GM12872 (cell line): ENCODE results near the gene NTRK2.

Source experiments
- TF ChIP-seq, protein P1 (sequence below): IDR thresholded peaks from 3 replicates; pipeline ENCODE4 v1.5.1; 2011; ENCODE audit warnings: low read depth, mild to moderate bottlenecking, low read length, moderate library complexity; ENCODE audit not compliant: insufficient read depth

Gene NTRK2

DNA sequence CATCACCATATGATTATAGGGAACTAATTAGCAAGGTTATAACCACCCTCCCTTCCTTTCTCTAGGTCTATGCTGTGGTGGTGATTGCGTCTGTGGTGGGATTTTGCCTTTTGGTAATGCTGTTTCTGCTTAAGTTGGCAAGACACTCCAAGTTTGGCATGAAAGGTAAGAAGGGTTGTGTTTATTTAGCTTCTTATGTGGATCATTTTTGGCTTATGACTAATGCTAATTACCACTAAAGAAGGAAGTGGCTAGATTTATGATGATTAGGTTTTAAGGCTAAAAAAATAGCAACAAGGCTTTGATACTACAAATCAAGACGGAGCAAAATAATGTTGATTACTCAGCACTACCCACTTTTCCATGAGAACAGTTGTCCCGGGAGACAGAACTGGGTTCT, 82.4 kb downstream of the NTRK2 start:
- TF ChIP-seq, protein P1, sequence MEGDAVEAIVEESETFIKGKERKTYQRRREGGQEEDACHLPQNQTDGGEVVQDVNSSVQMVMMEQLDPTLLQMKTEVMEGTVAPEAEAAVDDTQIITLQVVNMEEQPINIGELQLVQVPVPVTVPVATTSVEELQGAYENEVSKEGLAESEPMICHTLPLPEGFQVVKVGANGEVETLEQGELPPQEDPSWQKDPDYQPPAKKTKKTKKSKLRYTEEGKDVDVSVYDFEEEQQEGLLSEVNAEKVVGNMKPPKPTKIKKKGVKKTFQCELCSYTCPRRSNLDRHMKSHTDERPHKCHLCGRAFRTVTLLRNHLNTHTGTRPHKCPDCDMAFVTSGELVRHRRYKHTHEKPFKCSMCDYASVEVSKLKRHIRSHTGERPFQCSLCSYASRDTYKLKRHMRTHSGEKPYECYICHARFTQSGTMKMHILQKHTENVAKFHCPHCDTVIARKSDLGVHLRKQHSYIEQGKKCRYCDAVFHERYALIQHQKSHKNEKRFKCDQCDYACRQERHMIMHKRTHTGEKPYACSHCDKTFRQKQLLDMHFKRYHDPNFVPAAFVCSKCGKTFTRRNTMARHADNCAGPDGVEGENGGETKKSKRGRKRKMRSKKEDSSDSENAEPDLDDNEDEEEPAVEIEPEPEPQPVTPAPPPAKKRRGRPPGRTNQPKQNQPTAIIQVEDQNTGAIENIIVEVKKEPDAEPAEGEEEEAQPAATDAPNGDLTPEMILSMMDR = no peak

DNA sequence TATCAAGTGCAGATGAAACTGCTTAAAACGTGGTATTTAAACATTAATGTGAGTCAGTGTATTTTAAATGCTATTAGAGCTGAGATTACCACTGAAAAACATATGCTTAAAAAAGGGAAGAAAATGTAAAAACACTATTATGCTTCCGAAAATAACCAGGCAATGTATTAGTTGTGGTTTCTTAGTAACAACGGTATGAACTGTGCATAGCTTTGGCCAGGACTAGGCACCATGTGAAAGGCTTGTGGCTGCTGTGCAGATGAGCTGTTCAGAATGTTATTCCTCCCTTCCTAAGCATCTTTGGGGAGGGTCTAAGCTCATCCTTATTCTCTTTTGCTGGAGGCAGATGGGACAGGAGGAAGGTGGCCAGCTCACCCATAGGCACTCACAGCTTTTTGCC, 84.9 kb downstream of the NTRK2 start:
- TF ChIP-seq, protein P1 = no peak

DNA sequence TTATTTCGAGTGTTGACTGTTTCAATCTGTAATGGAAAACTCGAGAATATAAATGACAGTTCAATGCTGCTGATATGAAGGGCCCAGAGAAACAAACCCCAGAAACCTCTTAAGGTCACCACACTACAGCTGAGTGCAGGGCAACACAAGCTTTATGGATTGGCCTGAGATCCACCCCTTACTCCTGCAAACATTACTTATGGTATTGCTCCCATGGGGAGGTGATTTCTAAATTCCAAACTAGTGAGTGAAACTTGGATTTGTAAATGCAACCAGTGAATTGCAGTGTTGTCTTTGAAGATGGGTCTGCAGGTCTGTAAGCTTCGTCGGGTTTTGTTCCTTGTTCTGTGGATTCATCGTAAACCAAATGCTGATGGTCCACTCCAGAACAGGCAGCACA, 85.4 kb downstream of the NTRK2 start:
- TF ChIP-seq, protein P1 = no peak

DNA sequence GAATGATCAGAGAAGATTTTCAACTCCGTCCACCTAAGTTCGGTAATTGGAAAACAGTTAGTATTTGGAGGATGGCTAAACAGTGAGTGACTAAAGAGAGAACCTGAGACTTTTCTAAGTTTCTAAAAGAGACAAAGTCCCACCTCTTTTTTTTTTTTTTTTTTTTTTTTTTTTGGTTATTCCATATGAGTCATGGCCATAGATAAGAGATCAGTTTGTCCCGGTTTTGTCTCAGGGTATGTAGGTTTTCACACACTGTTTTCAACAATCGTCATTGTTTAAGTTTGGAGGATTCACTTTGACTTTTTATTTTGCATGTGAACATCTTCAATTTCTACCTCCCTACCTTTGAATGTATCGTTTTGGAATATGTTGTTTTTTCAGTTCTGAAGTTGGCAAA, 85.9 kb downstream of the NTRK2 start:
- TF ChIP-seq, protein P1 = no peak

DNA sequence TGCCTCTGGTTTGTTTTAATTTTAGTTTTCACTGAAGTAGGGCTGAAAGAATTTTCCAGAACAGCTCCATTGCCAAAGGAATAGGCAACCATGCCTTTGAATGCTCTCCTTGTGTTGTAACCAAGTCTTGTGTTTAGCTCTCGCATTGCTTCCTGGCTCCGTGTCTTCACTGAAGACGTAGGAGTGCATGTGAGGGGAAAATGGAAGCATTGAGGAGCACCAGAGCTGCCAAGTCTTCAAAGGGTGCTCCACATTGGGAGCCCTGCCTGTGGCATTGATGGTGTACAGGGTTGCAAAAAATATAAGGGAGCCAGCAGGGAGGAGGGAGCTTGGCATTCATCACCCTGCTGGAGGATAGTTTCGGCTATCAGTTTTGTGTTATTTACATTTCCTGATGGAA, 86.6 kb downstream of the NTRK2 start:
- TF ChIP-seq, protein P1 = no peak

DNA sequence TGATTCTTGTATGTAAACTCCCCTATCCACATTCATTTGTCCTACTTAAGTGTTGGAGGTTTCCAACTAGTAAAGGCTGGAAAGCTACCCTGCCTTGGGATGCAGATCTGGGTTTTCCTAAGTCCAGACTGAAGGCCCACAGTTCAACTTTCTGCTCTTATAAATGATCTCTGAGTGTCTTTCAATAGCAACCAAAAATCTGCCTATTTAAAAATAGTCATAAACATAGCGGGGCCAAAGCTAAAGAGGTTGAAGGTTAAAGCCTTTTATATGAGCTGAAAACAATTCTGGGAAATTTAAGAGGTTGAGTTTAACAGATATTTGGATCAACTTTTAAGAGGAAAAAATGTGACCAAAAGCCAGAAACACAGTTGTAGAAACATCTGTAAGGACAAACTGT, 87.2 kb downstream of the NTRK2 start:
- TF ChIP-seq, protein P1 = no peak

DNA sequence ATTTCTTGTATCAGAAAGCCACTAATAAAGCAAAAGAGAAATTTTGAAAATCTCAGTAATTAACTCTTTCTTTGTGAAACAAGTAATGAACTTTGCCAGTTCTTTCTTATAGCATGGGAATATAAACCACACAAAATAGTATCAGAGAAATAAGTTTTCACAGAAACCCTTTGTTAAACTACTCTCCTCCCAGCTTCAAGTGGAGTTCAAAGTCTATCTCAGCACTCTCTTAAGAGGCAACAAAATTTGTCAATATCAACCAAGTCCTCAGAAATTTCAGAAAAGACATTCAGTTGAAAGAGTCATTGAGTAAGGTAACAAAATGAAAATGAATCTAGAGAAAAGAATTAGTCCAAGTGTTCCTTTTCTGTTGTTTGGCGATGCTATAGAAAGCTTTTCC, 89.3 kb downstream of the NTRK2 start:
- TF ChIP-seq, protein P1 = no peak

DNA sequence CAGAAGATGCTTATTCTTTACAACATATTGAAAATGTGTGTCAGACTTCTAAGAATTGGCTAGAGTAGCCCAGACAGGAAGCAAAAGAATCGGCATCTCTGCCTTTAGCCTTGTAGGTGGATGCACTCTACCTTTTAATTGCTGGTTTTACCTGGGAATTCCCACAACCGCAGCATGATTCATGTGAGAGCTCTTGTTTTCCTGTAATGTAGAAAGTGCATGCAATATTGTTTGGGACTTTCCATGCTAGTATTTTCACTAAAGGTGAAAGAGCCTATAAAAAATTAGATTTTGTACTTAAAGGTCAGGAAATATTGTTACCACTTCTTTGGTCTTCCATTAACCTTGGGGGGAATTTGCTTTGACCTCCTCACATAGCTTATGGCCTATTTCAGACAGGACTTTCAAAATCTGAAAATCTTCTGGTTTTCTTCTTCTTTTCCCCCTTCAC, 89.8 kb downstream of the NTRK2 start:
- TF ChIP-seq, protein P1 = no peak
